Right atrium auricular region (tissue), 2 donors: ENCODE results near the gene CABYR. TPM values are rescaled to one million over a fixed set of nuclear protein-coding genes. Genes with fewer than 3 reads are reported as not detected.

Experiments
- DNase-seq: peaks from one replicate; pipeline ENCODE4 v3.0.0-alpha.2; 2019; ENCODE audit warnings: low spot score
- H3K27ac ChIP-seq, 2 donors: fragments of 200-600 bp; sonication (generic); 1 replicate in 1 of 2; 2 replicates in 1 of 2; pipeline ENCODE4 v1.5.1; 2016 to 2019
- H3K27me3 ChIP-seq, 2 donors: fragments of 200-600 bp; sonication (generic); one replicate each; pipeline versions ENCODE4 v1.5.1 to v1.6.0; 2017 to 2019
- H3K36me3 ChIP-seq: fragments of 200-600 bp; sonication (generic); one replicate; pipeline ENCODE4 v1.5.1; 2016
- H3K4me1 ChIP-seq, 2 donors: fragments of 200-600 bp; sonication (generic); one replicate each; pipeline versions ENCODE4 v1.5.1 to v1.6.0; 2017 to 2019
- H3K4me3 ChIP-seq, 2 donors: fragments of 200-600 bp; sonication (generic); 1 replicate in 1 of 2; 2 replicates in 1 of 2; pipeline ENCODE4 v1.5.1; 2017 to 2019; ENCODE audit warnings: mild to moderate bottlenecking in 1 of 2, moderate library complexity in 1 of 2
- H3K9me3 ChIP-seq, 2 donors: fragments of 200-600 bp; sonication (generic); one replicate each; pipeline ENCODE4 v1.5.1; 2019
- CTCF ChIP-seq, 2 donors: fragments of 200-600 bp; sonication (generic); IDR thresholded peaks; one replicate each; pipeline ENCODE4 v1.5.1; 2019; ENCODE audit warnings: antibody characterized with exemption in 2 of 2
- total RNA-seq, 2 donors: library from RNA; depleted of rRNA; stranded (reverse); fragments of >200 nt; gene quantifications; one replicate each; pipeline ENCODE4 v1.1.0, GENCODE V29; 2016

The CABYR gene
- total RNA-seq, 2 donors from 2014 or later, result 0.41 to 0.67 TPM

GRCh38 chr18:24095976-24096375, 42.9 kb upstream of the CABYR start:
- Histone ChIP-seq H3K27ac (no peak overlapping the region), H3K36me3 (no peaks in the 10 kb centered on the region), H3K27me3 (no peaks in the 10 kb centered on the region), H3K4me3 (no peak overlapping the region), H3K9me3 (peaks cover 0 to 10% of the 10 kb centered on the region in 2 donors), H3K4me1 (no peaks in the 10 kb centered on the region)
- no peak for DNase-seq
- TF ChIP-seq CTCF (IDR thresholded peaks at IDR 0.05), result no peak

- no peaks in the 10 kb centered on the region for H3K4me1 ChIP-seq
- no peaks in the 10 kb centered on the region for H3K27me3 ChIP-seq
- H3K4me3 ChIP-seq, result no peak overlapping the region
- no peak for DNase-seq
- TF ChIP-seq CTCF (IDR thresholded peaks at IDR 0.05), result no peak
- H3K36me3 ChIP-seq, result no peaks in the 10 kb centered on the region
- H3K9me3 ChIP-seq, result no peaks in the 10 kb centered on the region
- no peak overlapping the region for H3K27ac ChIP-seq
Observed at GRCh38 chr18:24103320-24104021, 35.4 kb upstream of the CABYR start.

GRCh38 chr18:24104486-24104885, 34.4 kb upstream of the CABYR start:
- no peak overlapping the region for H3K4me3 ChIP-seq
- H3K4me1 ChIP-seq, result no peaks in the 10 kb centered on the region
- H3K36me3 ChIP-seq, result no peaks in the 10 kb centered on the region
- no peak for TF ChIP-seq CTCF (IDR thresholded peaks at IDR 0.05)
- H3K9me3 ChIP-seq, result no peaks in the 10 kb centered on the region
- no peak overlapping the region for H3K27ac ChIP-seq
- DNase-seq, result no peak
- no peaks in the 10 kb centered on the region for H3K27me3 ChIP-seq

- DNase-seq, result no peak
- Histone ChIP-seq H3K9me3 (no peaks in the 10 kb centered on the region), H3K4me3 (no peak overlapping the region), H3K27ac (no peak overlapping the region), H3K27me3 (no peaks in the 10 kb centered on the region), H3K36me3 (no peaks in the 10 kb centered on the region), H3K4me1 (no peaks in the 10 kb centered on the region)
- TF ChIP-seq CTCF (IDR thresholded peaks at IDR 0.05), result no peak
Observed at GRCh38 chr18:24108641-24109040, 30.2 kb upstream of the CABYR start.

- H3K4me3 ChIP-seq, result no peak overlapping the region
- TF ChIP-seq CTCF (IDR thresholded peaks at IDR 0.05), result no peak
- no peaks in the 10 kb centered on the region for H3K27me3 ChIP-seq
- no peak for DNase-seq
- no peaks in the 10 kb centered on the region for H3K36me3 ChIP-seq
- H3K27ac ChIP-seq, result no peak overlapping the region
- no peaks in the 10 kb centered on the region for H3K4me1 ChIP-seq
- no peaks in the 10 kb centered on the region for H3K9me3 ChIP-seq
Observed at GRCh38 chr18:24111936-24112335, 26.9 kb upstream of the CABYR start.

GRCh38 chr18:24112464-24112863, 26.4 kb upstream of the CABYR start:
- Histone ChIP-seq H3K4me3 (no peak overlapping the region), H3K27me3 (no peaks in the 10 kb centered on the region), H3K36me3 (no peaks in the 10 kb centered on the region), H3K4me1 (no peaks in the 10 kb centered on the region), H3K27ac (no peak overlapping the region), H3K9me3 (no peaks in the 10 kb centered on the region)
- TF ChIP-seq CTCF (IDR thresholded peaks at IDR 0.05), result no peak
- DNase-seq, result no peak
